Stimulated activated CD8-positive, alpha-beta memory T cell treated with anti-CD3 and anti-CD28 coated beads, Interleukin-15, amount 100 ng/mL, for 1 hour (primary cell): ENCODE data around the gene CRTC1.
"Not testable (repeated sequence)": the region's sequence is repeated elsewhere in the genome, so short reads cannot be mapped to it uniquely, and the experiment has no call there.

Experiments
- DNase-seq: peaks from one replicate; pipeline ENCODE4 v3.0.0-alpha.2; 2020; ENCODE audit warnings: low read depth

Gene CRTC1

DNA sequence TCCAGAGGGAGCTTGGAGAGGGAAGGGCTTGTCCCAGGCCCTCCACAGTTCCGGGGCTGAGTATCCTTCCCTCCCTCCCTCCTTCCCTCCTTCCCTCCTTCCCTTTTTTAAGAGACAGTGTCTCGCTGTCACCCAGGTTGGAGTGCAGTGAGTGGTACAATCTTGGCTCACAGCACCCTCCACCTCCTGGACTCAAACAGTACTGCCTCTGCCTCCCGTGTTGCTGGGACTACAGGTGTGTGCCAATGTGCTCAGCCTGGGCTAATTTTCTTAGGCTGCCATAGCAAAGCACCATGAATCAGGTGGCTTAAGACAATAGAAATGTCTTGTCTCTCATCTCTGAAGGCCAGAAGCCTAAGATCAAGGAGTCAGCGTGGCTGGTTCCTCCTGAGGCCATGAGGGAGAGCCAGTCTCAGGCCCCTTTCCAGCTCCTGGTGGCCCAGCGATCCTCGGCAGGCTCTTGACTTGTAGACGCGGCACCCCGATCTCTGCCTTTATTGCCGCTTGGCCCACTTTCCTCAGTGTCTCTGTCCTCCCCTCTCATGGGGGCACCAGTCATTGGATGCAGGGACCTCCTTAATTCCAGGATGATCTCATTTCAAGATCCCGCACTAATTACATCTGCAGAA, 47.5 kb downstream of the CRTC1 start:
- DNase-seq = no peak

DNA sequence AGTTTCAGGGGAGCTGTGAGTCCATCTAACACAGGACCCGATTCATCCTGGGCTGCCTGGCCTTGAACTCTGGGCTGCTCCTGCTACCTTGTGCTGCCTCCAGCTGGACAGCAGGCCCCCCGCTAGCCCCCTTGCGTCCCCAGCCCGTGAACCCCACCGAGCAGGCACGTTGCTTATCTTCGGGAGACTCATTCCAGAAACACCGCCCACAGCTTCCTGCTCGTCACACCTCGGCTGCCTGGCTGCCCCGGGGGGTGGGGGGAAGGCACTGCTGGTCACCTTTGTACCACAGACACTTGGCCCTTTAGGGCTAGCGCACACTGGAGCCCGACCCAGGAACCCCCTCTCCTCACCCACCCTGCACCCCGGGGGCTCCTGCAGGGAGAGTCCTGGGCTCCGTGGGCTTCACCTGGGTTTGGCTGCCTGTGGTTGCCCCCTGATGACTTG, 48.1 kb downstream of the CRTC1 start:
- no peak for DNase-seq

GRCh38 chr19:18733196-18733647, 49.7 kb downstream of the CRTC1 start:
- DNase-seq = no peak

DNA sequence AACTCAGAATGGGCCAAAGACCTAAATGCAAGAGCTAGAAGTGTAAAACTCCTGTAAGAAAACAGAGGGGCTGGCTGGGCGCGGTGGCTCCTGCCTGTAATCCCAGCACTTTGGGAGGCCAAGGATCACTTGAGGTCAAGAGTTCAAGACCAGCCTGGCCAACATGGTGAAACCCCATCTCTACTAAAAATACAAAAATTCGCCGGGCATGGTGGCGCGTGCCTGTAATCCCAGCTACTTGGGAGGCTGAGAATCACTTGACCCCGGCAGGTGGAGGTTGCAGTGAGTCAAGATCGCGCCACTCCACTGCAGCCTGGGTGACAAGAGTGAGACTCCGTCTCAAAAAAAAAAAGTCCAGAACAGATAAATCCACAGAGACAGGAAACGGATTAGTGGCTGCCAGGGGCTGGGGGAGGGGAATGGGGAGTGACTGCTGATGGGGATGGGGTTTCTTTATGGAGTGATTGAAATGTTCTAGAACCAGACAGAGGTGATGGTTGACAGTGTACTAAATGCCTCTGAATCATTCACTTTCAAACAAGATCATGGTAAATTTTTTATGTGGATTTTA, 50.4 kb downstream of the CRTC1 start:
- not testable (repeated sequence) for DNase-seq

DNA sequence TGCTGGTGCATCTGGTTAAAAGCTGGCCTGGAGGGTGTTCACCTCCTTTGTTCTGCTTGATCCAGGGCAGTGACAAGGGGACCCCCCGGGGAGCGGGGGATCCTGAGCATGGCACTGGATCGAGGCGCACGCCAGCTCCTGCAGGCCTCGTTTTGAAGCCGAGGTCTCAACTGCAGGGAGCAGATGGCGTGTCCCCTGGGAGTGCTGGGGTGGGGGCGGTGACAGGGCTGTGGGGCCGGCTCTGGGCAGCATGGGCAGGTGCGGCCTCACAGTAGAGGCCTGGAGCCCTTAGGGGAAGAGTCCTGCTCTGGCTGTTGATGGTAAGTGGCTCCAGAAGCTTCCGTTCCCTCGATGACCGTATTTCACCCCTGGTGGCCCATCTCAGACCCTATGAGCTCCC, 51.8 kb downstream of the CRTC1 start:
- DNase-seq = no peak

GRCh38 chr19:18735752-18736151, 52.3 kb downstream of the CRTC1 start:
- no peak for DNase-seq

DNA sequence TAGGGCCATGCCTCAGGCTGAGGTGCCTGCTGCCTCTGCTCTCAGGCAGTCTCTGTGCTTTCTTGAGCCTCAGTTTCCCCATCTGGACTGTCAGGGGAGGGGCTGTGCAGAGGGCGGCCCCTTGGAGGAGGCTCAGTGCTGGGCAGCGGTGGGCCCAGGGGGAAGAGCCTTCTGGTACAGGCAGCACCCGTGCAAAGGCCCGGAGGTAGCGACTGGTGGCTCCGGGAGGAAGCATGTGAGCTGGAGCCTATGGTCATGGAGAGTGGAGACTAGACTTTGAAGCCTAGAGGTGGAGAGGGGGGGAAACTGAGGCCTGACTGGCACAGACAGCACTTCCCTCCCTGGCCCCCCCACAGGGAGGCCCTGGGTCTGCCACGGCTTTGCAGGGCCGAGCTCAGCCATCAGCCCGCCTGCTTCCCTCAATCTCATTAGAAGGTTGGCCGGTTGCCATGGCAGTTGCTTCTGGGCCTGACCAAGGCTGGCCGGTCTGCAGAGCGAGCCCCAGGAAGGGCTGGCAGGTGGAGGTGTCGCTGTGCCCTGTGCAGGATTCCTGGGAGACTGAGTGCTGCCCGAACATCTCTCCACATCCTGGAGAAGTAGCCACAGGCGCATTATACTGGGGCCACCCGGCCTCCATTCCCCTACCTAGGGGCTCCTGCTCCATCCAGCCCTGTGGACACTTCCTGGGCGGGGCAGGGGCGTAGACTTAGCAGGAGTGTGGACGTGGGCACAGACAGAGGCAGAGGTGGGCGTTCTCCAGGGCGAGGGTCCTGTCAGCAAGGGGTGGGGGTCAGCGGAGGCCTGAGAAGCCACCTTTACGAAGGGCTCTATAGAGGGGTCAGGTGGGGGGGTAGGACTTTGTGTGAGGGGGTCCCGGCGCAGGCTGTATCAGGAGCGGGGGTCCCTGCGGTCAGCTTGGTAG, 53.2 kb downstream of the CRTC1 start:
- no peak for DNase-seq

- no peak for DNase-seq
Observed at GRCh38 chr19:18737337-18737953, 54.0 kb downstream of the CRTC1 start.

- DNase-seq = no peak
Observed at GRCh38 chr19:18737954-18738351, 54.5 kb downstream of the CRTC1 start.

- DNase-seq = no peak
Observed at GRCh38 chr19:18738961-18739690, 55.6 kb downstream of the CRTC1 start.

DNA sequence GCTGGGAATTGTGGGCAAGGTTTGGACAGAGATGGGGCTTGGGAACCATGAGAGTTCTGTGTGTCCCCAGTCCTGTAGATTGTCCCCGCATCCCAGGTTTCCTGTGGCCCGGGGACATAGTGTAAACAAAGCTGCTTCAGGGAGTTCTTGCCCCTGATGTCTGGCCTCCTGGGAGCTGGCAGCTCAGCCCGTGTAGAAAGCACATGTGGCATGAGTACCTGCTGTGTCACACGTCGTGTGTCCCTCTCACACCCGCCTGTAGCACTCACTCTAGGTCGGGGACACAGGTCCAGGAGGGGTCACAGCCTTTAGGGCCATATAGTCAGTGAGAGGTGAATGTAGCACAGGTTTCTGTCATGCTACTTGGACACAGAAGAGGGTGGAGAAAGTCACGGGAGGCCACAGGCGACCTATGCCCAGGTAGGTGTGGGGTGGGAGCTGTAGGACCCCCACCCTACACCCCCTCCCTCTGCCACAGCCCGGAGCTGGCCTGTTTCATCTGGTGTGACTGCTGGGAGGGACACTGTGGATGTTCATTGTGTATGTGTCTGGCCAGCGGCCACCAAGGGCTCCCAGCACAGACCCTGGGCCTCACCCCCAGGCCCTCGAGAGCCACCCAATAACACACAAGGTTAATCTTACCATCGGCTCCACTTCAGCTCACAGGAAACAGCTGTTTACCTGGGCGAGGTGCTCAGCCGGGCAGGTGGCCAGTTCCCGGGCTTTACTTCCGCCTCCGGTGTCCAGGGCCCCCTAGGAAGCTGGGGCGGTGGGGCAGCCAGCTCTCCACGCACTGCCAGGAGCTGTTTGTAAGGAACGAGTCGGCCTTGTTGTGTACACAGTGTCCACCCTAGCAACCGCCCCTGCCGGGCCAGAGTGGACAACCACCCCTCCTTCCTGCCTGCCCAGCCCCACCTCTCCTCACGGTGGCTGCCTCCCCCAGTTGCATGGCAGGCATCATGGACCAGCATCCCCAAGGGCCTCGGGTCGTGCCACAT, 57.9 kb downstream of the CRTC1 start:
- DNase-seq = no peak

GRCh38 chr19:18742324-18742723, 58.8 kb downstream of the CRTC1 start:
- DNase-seq = no peak

GRCh38 chr19:18742838-18743783, 59.6 kb downstream of the CRTC1 start:
- DNase-seq = no peak

DNA sequence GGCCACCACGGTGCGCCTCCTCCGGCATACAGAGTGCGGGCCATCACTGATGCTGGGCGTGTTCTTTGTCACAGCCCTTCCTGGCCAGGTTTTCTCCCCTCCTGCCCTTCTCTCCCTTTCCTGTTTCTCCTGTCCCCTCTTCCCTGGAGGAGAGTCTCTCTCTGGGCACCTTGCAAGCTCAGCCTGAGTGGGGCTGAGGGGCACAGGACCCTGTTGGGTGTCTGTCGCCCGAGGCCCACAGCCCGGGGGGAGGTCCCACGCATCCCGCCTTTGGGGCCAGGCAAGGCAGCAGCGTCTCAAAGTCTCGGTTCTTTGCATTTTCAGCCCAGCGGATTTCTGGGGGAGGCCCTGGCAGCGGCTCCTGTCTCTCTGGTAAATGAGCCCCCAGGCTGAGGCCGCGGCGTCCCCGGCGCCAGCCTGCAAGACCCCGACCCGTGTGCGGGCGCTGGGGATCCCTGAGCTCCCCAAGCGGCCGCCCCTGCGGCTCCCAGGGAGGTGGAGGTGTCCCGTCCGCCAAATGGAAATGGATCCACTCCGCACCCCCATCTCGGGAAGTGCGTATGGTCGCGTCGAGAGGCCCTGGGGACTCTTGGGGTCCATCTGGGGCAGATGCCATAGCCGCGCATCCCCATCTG, 60.4 kb downstream of the CRTC1 start:
- no peak for DNase-seq

- DNase-seq = no peak
Observed at GRCh38 chr19:18745012-18745735, 61.7 kb downstream of the CRTC1 start.

GRCh38 chr19:18745931-18746330, 62.5 kb downstream of the CRTC1 start:
- no peak for DNase-seq

DNA sequence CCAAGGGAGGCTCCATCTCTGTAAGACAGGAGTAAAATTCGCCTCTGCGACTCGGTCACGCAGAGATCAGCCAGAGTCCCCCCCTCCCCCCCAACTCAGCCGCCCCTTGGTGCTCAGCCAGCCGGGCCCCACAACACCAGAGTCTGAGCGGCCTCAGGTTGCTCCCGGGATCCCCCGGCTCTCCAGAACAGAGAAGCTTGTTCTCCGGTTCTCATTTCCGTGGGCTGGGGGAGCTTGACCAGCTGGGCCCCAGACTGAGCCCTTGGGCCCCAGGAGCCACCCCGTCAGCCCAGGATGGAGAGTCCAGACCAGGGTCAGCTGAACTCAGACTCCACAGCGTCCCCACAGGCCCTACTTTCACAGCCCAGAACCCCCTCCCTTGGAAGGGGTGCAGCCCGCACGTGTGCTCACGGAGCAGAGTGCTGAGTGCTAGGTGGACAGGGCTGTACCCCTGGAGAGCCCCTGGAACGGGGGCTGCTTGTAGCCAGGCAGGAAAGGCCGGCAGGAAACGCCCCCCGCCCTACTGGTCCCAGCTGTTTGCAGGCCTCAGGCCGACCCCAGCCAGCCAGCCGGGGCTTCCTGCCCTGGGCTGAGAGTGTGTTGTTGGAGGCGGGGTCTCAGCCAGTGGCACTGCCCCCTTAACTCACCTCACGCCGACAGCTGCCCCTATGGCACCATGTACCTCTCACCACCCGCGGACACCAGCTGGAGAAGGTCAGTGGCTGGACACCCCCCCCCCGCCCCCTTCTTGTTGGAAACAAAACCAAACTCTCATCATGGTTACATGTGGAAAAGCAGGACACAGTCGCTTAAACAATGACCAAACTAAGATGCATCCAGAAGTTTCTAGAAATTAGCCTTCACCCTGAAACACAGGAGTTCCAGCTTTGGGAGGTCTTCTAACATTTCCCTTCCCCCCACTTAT, 63.2 kb downstream of the CRTC1 start:
- no peak for DNase-seq
